Transverse colon (tissue), 4 donors: ENCODE measurements around the gene DTD1.

Experiments
- CTCF ChIP-seq, 5 experiments: fragments of 200-600 bp in 3 of 5; fragments of 450-650 bp in 2 of 5; sonication (generic) in 3 of 5; IDR thresholded peaks; 1 replicate in 2 of 5; 2 replicates in 3 of 5; pipeline ENCODE4 v1.5.1; 2016 to 2017; ENCODE audit warnings: antibody characterized with exemption in 5 of 5, inconsistent platforms in 3 of 5, mild to moderate bottlenecking in 2 of 5, moderate library complexity in 1 of 5
- EP300 ChIP-seq: sonication (generic); formaldehyde crosslinking; IDR thresholded peaks from one replicate; pipeline ENCODE4 v1.6.1; 2017; ENCODE audit warnings: antibody characterized with exemption, low read depth
- POLR2A ChIP-seq: fragments of 450-650 bp; IDR thresholded peaks from one replicate; pipeline ENCODE4 v1.6.1; 2016; ENCODE audit warnings: antibody characterized with exemption, mild to moderate bottlenecking, moderate library complexity
- POLR2AphosphoS5 ChIP-seq, 3 donors: sonication (generic); formaldehyde crosslinking; IDR thresholded peaks; one replicate each; pipeline ENCODE4 v1.6.1; 2016; ENCODE audit warnings: antibody characterized with exemption in 3 of 3

GRCh38 chr20:18638768-18639167 is 50.9 kb downstream of the DTD1 start:
- TF ChIP-seq CTCF (IDR thresholded peaks at IDR 0.05) (no peak), POLR2A (no peak), POLR2AphosphoS5 (IDR thresholded peaks at IDR 0.05) (no peak), EP300 (no peak)
